ENCODE measurements around the gene MGAT4A.

MGAT4A gene

DNA sequence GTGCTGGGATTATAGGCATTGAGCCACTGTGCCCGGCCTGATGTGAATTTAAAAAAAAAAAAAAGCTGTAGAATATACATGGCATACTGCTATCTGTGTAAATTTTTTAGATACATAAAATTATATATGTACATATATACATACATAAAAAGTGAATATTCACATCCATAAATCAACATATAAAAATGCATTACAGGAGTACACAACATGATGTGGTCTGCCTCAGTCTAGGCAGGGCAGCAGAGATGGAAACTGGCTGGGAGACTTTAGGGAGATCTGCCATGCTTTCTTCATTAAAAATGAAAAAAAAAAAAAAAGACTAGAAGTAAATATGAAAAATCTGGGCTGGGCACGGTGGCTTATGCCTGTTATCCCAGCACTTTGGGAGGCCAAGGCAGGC, 24.3 kb downstream of the MGAT4A start:
- H3K4me3 ChIP-seq (replicated peaks in 1 of 2; ENCODE audit: low read depth in 2 of 2, low read length in 2 of 2): no peak overlapping the region
- DNase-seq (ENCODE audit: low read depth in 2 of 2): no peak
- TF ChIP-seq, protein P1, sequence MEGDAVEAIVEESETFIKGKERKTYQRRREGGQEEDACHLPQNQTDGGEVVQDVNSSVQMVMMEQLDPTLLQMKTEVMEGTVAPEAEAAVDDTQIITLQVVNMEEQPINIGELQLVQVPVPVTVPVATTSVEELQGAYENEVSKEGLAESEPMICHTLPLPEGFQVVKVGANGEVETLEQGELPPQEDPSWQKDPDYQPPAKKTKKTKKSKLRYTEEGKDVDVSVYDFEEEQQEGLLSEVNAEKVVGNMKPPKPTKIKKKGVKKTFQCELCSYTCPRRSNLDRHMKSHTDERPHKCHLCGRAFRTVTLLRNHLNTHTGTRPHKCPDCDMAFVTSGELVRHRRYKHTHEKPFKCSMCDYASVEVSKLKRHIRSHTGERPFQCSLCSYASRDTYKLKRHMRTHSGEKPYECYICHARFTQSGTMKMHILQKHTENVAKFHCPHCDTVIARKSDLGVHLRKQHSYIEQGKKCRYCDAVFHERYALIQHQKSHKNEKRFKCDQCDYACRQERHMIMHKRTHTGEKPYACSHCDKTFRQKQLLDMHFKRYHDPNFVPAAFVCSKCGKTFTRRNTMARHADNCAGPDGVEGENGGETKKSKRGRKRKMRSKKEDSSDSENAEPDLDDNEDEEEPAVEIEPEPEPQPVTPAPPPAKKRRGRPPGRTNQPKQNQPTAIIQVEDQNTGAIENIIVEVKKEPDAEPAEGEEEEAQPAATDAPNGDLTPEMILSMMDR (IDR thresholded peaks at IDR 0.05; ENCODE audit: low read depth, low read length): no peak

DNA sequence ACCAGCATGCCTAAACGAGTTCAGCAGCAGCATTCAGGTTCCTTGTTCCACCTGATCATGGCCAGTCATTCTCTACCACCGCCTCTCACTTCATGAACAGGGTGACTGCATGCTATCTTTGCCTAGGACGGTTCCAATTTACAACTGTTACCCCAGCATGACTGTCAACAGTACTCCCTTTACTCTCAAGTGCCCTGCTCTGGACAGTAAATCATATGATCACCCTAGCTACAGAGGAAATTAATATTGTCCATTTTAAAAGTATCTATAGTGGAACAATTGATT, 25.7 kb downstream of the MGAT4A start:
- H3K4me3 ChIP-seq (replicated peaks in 1 of 2; ENCODE audit: low read depth in 2 of 2, low read length in 2 of 2): no peak overlapping the region
- TF ChIP-seq, protein P1 (IDR thresholded peaks at IDR 0.05; ENCODE audit: low read depth, low read length): no peak
- DNase-seq (ENCODE audit: low read depth in 2 of 2): no peak

DNA sequence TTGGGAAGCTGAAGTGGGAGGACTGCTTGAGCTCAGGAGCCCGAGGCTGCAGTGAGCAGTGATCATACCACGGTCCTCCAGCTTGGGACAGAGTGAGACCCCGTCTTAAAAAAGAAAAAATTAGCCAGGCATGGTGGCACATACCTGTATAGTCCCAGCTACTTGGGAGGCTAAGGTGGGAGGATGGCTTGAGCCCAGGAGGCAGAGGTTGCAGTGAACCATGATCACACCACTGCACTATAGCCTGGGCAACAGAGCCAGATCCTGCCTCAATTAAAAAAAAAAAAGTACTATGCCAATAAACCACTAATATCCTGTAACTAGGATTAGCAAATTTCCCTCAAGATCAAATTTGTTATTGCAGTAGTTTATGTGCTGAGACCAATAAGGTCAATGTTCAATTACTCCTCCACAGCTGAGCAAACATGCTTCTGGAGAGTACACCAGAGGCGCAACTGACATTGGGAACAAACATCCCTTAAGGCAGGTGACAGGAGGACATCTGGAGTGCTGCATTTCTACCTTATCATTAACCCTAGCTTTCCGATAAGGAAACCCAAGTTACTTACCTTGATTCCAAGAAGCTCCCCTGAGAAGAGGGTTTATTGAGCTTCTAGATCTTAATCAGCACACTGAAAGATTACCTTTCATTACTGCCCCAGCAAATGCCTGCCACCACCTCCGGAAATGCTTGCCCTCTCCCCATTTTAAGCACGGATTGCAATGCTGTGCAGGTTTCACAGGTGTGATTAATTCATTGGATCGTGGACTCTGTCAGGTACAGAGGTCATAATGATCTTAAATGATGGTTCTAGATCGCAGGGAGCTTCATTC, 26.2 kb downstream of the MGAT4A start:
- TF ChIP-seq, protein P1 (IDR thresholded peaks at IDR 0.05; ENCODE audit: low read depth, low read length): no peak
- no peak for DNase-seq (ENCODE audit: low read depth in 2 of 2)

DNA sequence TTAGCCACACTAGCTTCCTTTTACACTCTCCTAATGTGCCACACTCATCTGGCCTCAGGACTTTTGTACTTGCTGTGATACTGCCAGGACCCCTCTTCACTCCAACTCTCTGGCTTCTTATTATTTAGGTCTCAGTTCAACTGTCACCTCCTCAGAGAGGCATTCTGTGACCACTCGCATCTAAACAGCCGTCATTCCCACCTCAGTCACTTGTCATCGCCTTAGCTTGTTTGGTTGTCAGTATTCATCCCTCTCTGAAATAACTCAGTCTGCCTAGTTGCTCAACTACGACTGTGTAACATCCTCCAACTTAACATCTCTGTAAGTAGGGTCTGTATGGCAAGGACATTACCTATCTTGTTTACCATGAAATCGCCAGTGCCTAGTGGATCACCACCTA, 27.2 kb downstream of the MGAT4A start:
- TF ChIP-seq, protein P1 (IDR thresholded peaks at IDR 0.05; ENCODE audit: low read depth, low read length): no peak
- DNase-seq (ENCODE audit: low read depth in 2 of 2): no peak
- no peak overlapping the region for H3K4me3 ChIP-seq (replicated peaks in 1 of 2; ENCODE audit: low read depth in 2 of 2, low read length in 2 of 2)

More for the DNA sequence above, 26.2 kb downstream of the MGAT4A start:
- H3K4me3 ChIP-seq (replicated peaks in 1 of 2; ENCODE audit: low read depth in 2 of 2, low read length in 2 of 2): no peak overlapping the region

DNA sequence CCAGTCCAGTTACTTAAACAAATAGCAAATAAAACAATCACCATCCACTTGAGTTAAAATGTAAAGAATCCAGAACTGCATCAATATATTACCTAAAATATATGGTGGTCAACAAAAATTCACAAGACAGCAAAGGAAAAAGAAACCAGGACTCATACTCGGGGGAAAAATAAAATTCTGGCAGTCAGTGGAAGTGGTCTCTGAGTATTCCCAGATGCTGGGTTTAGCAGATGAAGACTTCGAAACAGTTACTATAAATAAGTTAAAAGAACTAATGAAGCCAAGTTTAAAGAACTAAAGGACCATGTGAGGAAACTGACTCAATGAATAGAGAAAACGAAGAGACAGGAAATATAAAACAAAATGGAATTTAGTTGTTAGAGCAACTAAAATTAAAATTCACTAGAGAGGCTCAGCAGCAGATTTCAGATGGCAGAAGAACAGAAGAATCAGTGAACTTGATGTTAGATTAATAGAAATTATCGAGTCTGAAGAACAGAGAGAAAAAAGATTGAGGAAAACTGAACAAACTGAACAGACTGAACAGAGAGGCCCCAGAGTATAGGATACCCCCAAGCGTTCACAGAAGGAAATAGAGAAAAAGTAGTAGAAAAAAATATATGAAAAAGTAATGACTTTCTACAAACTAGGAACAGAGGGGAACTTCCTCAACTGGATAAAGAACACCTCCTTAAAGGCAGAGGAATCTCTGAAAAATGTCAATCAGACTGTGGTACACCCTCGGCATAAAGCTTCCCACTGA, 27.9 kb downstream of the MGAT4A start:
- H3K4me3 ChIP-seq (replicated peaks in 1 of 2; ENCODE audit: low read depth in 2 of 2, low read length in 2 of 2): no peak overlapping the region
- peak in 1 of 2 donors; percentile 10 for DNase-seq (ENCODE audit: low read depth in 2 of 2)
- TF ChIP-seq, protein P1 (IDR thresholded peaks at IDR 0.05; ENCODE audit: low read depth, low read length): peak; percentile 8

DNA sequence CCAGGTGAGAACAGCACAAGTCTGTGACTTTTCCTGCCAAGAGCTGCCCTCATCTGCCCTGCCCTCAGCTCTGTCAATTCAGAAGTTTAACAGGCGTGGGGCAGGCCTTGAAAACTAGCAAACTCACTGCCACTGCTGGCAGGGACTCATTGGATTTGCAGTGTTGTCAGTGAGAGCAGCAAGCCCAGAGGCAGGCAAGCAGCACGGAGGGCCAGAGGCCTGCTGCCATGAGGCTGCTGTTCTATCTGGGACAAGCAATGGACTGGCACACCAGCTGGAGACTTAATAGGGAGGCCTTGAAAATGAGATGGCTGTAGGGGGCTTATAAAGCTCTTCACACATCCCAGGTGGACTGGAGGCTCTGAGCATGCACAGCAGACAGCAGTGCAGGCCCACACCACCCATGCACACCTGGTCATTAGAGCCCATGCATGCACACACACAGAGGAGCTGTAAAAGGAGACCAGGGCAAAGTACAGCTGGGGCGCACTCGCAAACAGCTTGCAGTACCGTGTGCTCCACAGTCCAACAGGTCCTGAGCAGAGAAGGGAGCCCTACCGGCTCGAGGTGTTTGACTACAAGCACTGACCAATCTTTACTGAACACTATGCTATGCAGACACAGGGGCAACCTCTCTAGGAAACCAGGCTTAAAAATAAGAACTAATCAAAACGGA, 28.7 kb downstream of the MGAT4A start:
- TF ChIP-seq, protein P1 (IDR thresholded peaks at IDR 0.05; ENCODE audit: low read depth, low read length): no peak
- no peak for DNase-seq (ENCODE audit: low read depth in 2 of 2)
- H3K4me3 ChIP-seq (replicated peaks in 1 of 2; ENCODE audit: low read depth in 2 of 2, low read length in 2 of 2): no peak overlapping the region

All from cardiac fibroblast (primary cell).